H9 (cell line): Measurements from ENCODE around the gene PIK3R5. TPM values are rescaled to one million over a fixed set of nuclear protein-coding genes. Genes with fewer than 3 reads are reported as not detected.
"Not testable (repeated sequence)": the region's sequence is repeated elsewhere in the genome, so short reads cannot be mapped to it uniquely, and the experiment has no call there.

Experiments
- DNase-seq: peaks from one replicate; pipeline ENCODE4 v3.0.0-alpha.2; 2017
- H2AFZ ChIP-seq: one replicate; pipeline ENCODE4 v1.6.1; 2013; ENCODE audit warnings: mild to moderate bottlenecking, low read length, control low read depth, moderate library complexity
- H2AK5ac ChIP-seq: 2 replicates; pipeline ENCODE4 v1.6.1; 2013; ENCODE audit warnings: low read length, control low read depth, mixed read lengths; ENCODE audit not compliant: insufficient read length
- H2BK120ac ChIP-seq: one replicate; pipeline ENCODE4 v1.6.1; 2013; ENCODE audit warnings: low read depth, mild to moderate bottlenecking, low read length, control low read depth, inconsistent platforms; ENCODE audit not compliant: poor library complexity, severe bottlenecking
- H2BK12ac ChIP-seq: 2 replicates; pipeline ENCODE4 v1.6.1; 2013; ENCODE audit warnings: low read length, control low read depth, mixed read lengths, low read depth; ENCODE audit not compliant: insufficient read length
- H2BK15ac ChIP-seq: 2 replicates; pipeline ENCODE4 v1.6.1; 2013; ENCODE audit warnings: low read depth, low read length, control low read depth
- H2BK20ac ChIP-seq: one replicate; pipeline ENCODE4 v1.6.1; 2013; ENCODE audit warnings: low read depth, mild to moderate bottlenecking, low read length, control low read depth, inconsistent platforms; ENCODE audit not compliant: poor library complexity, severe bottlenecking
- H2BK5ac ChIP-seq: 2 replicates; pipeline ENCODE4 v1.6.1; 2013; ENCODE audit warnings: low read length, control low read depth, mixed read lengths; ENCODE audit not compliant: insufficient read length
- H3K14ac ChIP-seq: 2 replicates; pipeline ENCODE4 v1.6.1; 2013; ENCODE audit warnings: low read length, control low read depth; ENCODE audit not compliant: insufficient read depth
- H3K18ac ChIP-seq: 2 replicates; pipeline ENCODE4 v1.6.1; 2013; ENCODE audit warnings: low read depth, mild to moderate bottlenecking, mixed read lengths, low read length, control low read depth; ENCODE audit not compliant: insufficient read length
- H3K23ac ChIP-seq: 2 replicates; pipeline ENCODE4 v1.6.1; 2013; ENCODE audit warnings: low read length, control low read depth, mixed read lengths, low read depth; ENCODE audit not compliant: insufficient read length
- H3K23me2 ChIP-seq: 2 replicates; pipeline ENCODE4 v1.6.1; 2013; ENCODE audit warnings: low read depth, mild to moderate bottlenecking, mixed read lengths, low read length, control low read depth; ENCODE audit not compliant: insufficient read length, poor library complexity, severe bottlenecking
- H3K27ac ChIP-seq: 2 replicates; pipeline ENCODE4 v1.5.1; 2013; ENCODE audit warnings: low read length, control low read depth, mixed read lengths, low read depth; ENCODE audit not compliant: insufficient read length
- H3K27me3 ChIP-seq: 2 replicates; pipeline ENCODE4 v1.6.1; 2013; ENCODE audit warnings: low read length, control low read depth, inconsistent platforms; ENCODE audit not compliant: insufficient read depth
- H3K4ac ChIP-seq: 2 replicates; pipeline ENCODE4 v1.6.1; 2013; ENCODE audit warnings: low read depth, mild to moderate bottlenecking, control low read depth, inconsistent platforms, low read length, moderate library complexity
- H3K4me1 ChIP-seq: 2 replicates; pipeline ENCODE4 v1.6.1; 2013; ENCODE audit warnings: low read length, control low read depth, inconsistent platforms; ENCODE audit not compliant: insufficient read depth
- H3K4me2 ChIP-seq: 2 replicates; pipeline ENCODE4 v1.6.1; 2013; ENCODE audit warnings: low read length, control low read depth, mixed read lengths; ENCODE audit not compliant: insufficient read length, insufficient read depth
- H3K56ac ChIP-seq: 2 replicates; pipeline ENCODE4 v1.6.1; 2013; ENCODE audit warnings: low read depth, mild to moderate bottlenecking, mixed read lengths, low read length, control low read depth; ENCODE audit not compliant: insufficient read length
- H3K79me1 ChIP-seq: 2 replicates; pipeline ENCODE4 v1.6.1; 2013; ENCODE audit warnings: low read depth, mild to moderate bottlenecking, moderate library complexity, low read length, control low read depth, inconsistent platforms; ENCODE audit not compliant: insufficient read depth, poor library complexity, severe bottlenecking
- H3K79me2 ChIP-seq: 2 replicates; pipeline ENCODE4 v1.6.1; 2013; ENCODE audit warnings: low read length, control low read depth, inconsistent platforms; ENCODE audit not compliant: insufficient read depth
- H3K9ac ChIP-seq: 2 replicates; pipeline ENCODE4 v1.6.1; 2013; ENCODE audit warnings: low read length, control low read depth, mixed read lengths; ENCODE audit not compliant: insufficient read length; ENCODE audit errors: extremely low read depth
- H3K9me3 ChIP-seq: one replicate; pipeline ENCODE4 v1.6.1; 2013; ENCODE audit warnings: low read depth, low read length, inconsistent platforms; ENCODE audit not compliant: control insufficient read depth
- H3T11ph ChIP-seq: one replicate; pipeline ENCODE4 v1.6.1; 2013; ENCODE audit warnings: mild to moderate bottlenecking, low read length, control low read depth, inconsistent platforms
- H4K20me1 ChIP-seq: one replicate; pipeline ENCODE4 v1.6.1; 2013; ENCODE audit not compliant: control insufficient read depth, insufficient read length, insufficient read depth
- H4K5ac ChIP-seq: 2 replicates; pipeline ENCODE4 v1.6.1; 2013; ENCODE audit warnings: low read depth, mild to moderate bottlenecking, mixed read lengths, low read length, control low read depth; ENCODE audit not compliant: insufficient read length
- H4K8ac ChIP-seq: replicated peaks from 2 replicates; pipeline ENCODE4 v1.6.1; 2013; ENCODE audit warnings: low read length, control low read depth, mixed read lengths, low read depth; ENCODE audit not compliant: insufficient read length
- H4K91ac ChIP-seq: 2 replicates; pipeline ENCODE4 v1.6.1; 2013; ENCODE audit warnings: low read depth, mild to moderate bottlenecking, moderate library complexity, mixed read lengths, low read length, control low read depth; ENCODE audit not compliant: insufficient read length
- H3K27ac Mint-ChIP-seq, 3 experiments: 2 replicates in 2 of 3; 3 replicates in 1 of 3; pipeline ENCODE4 v1.8.0; 2020 to 2021; ENCODE audit warnings: mixed read lengths in 3 of 3, mild to moderate bottlenecking in 1 of 3, moderate library complexity in 1 of 3
- H3K27me3 Mint-ChIP-seq: 2 replicates; pipeline ENCODE4 v1.8.0; 2021; ENCODE audit warnings: low read depth, mild to moderate bottlenecking, moderate library complexity, mixed read lengths
- H3K36me3 Mint-ChIP-seq, 3 experiments: 2 replicates in 2 of 3; 3 replicates in 1 of 3; pipeline ENCODE4 v1.8.0; 2020 to 2021; ENCODE audit warnings: low read depth in 3 of 3, mixed read lengths in 3 of 3; ENCODE audit not compliant: insufficient read depth in 1 of 3
- H3K4me1 Mint-ChIP-seq, 2 experiments: 2 replicates each; pipeline ENCODE4 v1.8.0; 2020; ENCODE audit warnings: mixed read lengths in 2 of 2
- H3K4me3 Mint-ChIP-seq, 2 experiments: 2 replicates in 1 of 2; 3 replicates in 1 of 2; pipeline ENCODE4 v1.8.0; 2020 to 2021; ENCODE audit warnings: mild to moderate bottlenecking in 2 of 2, mixed read lengths in 2 of 2, moderate library complexity in 1 of 2
- H3K9me3 Mint-ChIP-seq, 2 experiments: 2 replicates in 1 of 2; 3 replicates in 1 of 2; pipeline ENCODE4 v1.8.0; 2020; ENCODE audit warnings: mild to moderate bottlenecking in 2 of 2, mixed read lengths in 2 of 2, moderate library complexity in 1 of 2
- CTCF ChIP-seq: fragments of 200-600 bp; sonication (generic); conservative IDR thresholded peaks from 3 replicates; pipeline ENCODE4 v1.8.0; 2021; ENCODE audit warnings: antibody characterized with exemption, mild to moderate bottlenecking
- WGBS: extraction: QIAGEN DNeasy Blood & Tissue Kit; methylation state at CpG from one replicate; pipeline ENCODE4 v1.1.7; 2013; ENCODE audit warnings: missing lambda C conversion rate, low lambda C conversion rate, mixed read lengths; ENCODE audit not compliant: insufficient read length; ENCODE audit errors: extremely low coverage; 5-methylcytosine and 5-hydroxymethylcytosine counted together
- total RNA-seq: library from RNA; stranded (reverse); gene quantifications from 2 replicates; pipeline ENCODE4 v1.2.1, GENCODE V29; 2021

PIK3R5 gene
- total RNA-seq, 1 experiment from 2014 or later: 1.4 TPM

- DNase-seq: peak; percentile 22
- no peaks in the 10 kb centered on the region for H3K23me2 ChIP-seq
- H3K14ac ChIP-seq: no peak overlapping the region
- no peak overlapping the region for H3T11ph ChIP-seq
- no peak overlapping the region for H4K91ac ChIP-seq
- no peak overlapping the region for H4K8ac ChIP-seq
- Mint-ChIP-seq H3K9me3 (no peaks in the 10 kb centered on the region; a peak in 1 of 5 replicates), H3K27ac (peak overlapping the region in 1 of 3 experiments; percentile 31; a peak in 2 of 7 replicates), H3K4me3 (no peak overlapping the region), H3K36me3 (no peaks in the 10 kb centered on the region), H3K27me3 (no peaks in the 10 kb centered on the region), H3K4me1 (peaks cover 24 to 28% of the 10 kb centered on the region in 2 experiments)
- no CpG with 5 or more reads among the region's 14 CpGs for WGBS
- H3K9ac ChIP-seq: no peak overlapping the region
- H3K4me2 ChIP-seq: no peak overlapping the region
- peaks cover 8% of the 10 kb centered on the region; the same call in 1 of the 2 replicates for H3K4me1 ChIP-seq
- no peak overlapping the region for H3K27ac ChIP-seq
- H3K23ac ChIP-seq: no peak overlapping the region
- no peaks in the 10 kb centered on the region for H3K79me1 ChIP-seq
- H2AK5ac ChIP-seq: no peak overlapping the region
- H2BK120ac ChIP-seq: no peak overlapping the region
- H2BK12ac ChIP-seq: no peak overlapping the region
- no peak overlapping the region for H2AFZ ChIP-seq
- no peak overlapping the region for H3K4ac ChIP-seq
- no peaks in the 10 kb centered on the region for H3K27me3 ChIP-seq
- no peaks in the 10 kb centered on the region for H3K79me2 ChIP-seq
- no peak overlapping the region for H3K18ac ChIP-seq
- TF ChIP-seq CTCF: no peak
- H3K9me3 ChIP-seq: no peaks in the 10 kb centered on the region
- H2BK15ac ChIP-seq: no peak overlapping the region
- no peak overlapping the region for H3K56ac ChIP-seq
- no peak overlapping the region for H4K5ac ChIP-seq
- H2BK5ac ChIP-seq: no peak overlapping the region
- no peaks in the 10 kb centered on the region for H4K20me1 ChIP-seq
- H2BK20ac ChIP-seq: no peak overlapping the region
These were observed 108.5 kb downstream of the PIK3R5 start for GRCh38 chr17:8856869-8857575.

GRCh38 chr17:8856205-8856603 is 109.3 kb downstream of the PIK3R5 start:
- H4K20me1 ChIP-seq, H3K4me3 Mint-ChIP-seq, H3K4me2 ChIP-seq, H4K5ac ChIP-seq, H2BK12ac ChIP-seq, H3K9ac ChIP-seq, H3K27me3 ChIP-seq, H3K18ac ChIP-seq, H3K56ac ChIP-seq, H3K27me3 Mint-ChIP-seq, DNase-seq, H2AK5ac ChIP-seq, H2BK15ac ChIP-seq, H3K27ac ChIP-seq, H3K9me3 Mint-ChIP-seq, H3K36me3 Mint-ChIP-seq, H3K14ac ChIP-seq, H2AFZ ChIP-seq, H3K9me3 ChIP-seq, H3K23ac ChIP-seq, H3K4ac ChIP-seq, H2BK5ac ChIP-seq, H3K4me1 ChIP-seq, H3T11ph ChIP-seq, H3K23me2 ChIP-seq, H3K79me2 ChIP-seq, H4K8ac ChIP-seq, H3K27ac Mint-ChIP-seq, H2BK120ac ChIP-seq, H3K79me1 ChIP-seq, H2BK20ac ChIP-seq, H4K91ac ChIP-seq: not testable (repeated sequence)
- peaks cover 24 to 28% of the 10 kb centered on the region in 2 experiments for H3K4me1 Mint-ChIP-seq
- no CpG with 5 or more reads among the region's 6 CpGs for WGBS
